ENCODE data around the gene DLGAP4.

Gene DLGAP4

GRCh38 chr20:36477475-36477874 is 171.3 kb downstream of the DLGAP4 start:
- DNase-seq (ENCODE audit: low spot score), result no peak

GRCh38 chr20:36478137-36478905 is 172.2 kb downstream of the DLGAP4 start:
- no peak for DNase-seq (ENCODE audit: low spot score)

- no peak for DNase-seq (ENCODE audit: low spot score)
Observed at GRCh38 chr20:36479938-36480337, 173.8 kb downstream of the DLGAP4 start.

GRCh38 chr20:36480456-36481048 is 174.4 kb downstream of the DLGAP4 start:
- no peak for DNase-seq (ENCODE audit: low spot score)

- DNase-seq (ENCODE audit: low spot score), result no peak
Observed at GRCh38 chr20:36481380-36482043, 175.4 kb downstream of the DLGAP4 start.

- DNase-seq (ENCODE audit: low spot score), result no peak
Observed at GRCh38 chr20:36482044-36482473, 175.9 kb downstream of the DLGAP4 start.

GRCh38 chr20:36483209-36483918 is 177.2 kb downstream of the DLGAP4 start:
- no peak for DNase-seq (ENCODE audit: low spot score)

- no peak for DNase-seq (ENCODE audit: low spot score)
Observed at GRCh38 chr20:36483919-36484808, 178.0 kb downstream of the DLGAP4 start.

- no peak for DNase-seq (ENCODE audit: low spot score)
Observed at GRCh38 chr20:36485286-36485685, 179.1 kb downstream of the DLGAP4 start.

GRCh38 chr20:36487069-36487468 is 180.9 kb downstream of the DLGAP4 start:
- DNase-seq (ENCODE audit: low spot score), result no peak

- DNase-seq (ENCODE audit: low spot score), result no peak
Observed at GRCh38 chr20:36490191-36490590, 184.1 kb downstream of the DLGAP4 start.

- no peak for DNase-seq (ENCODE audit: low spot score)
Observed at GRCh38 chr20:36491901-36492617, 185.9 kb downstream of the DLGAP4 start.

GRCh38 chr20:36493051-36493800 is 187.1 kb downstream of the DLGAP4 start:
- no peak for DNase-seq (ENCODE audit: low spot score)

GRCh38 chr20:36493801-36494114 is 187.6 kb downstream of the DLGAP4 start:
- no peak for DNase-seq (ENCODE audit: low spot score)

- no peak for DNase-seq (ENCODE audit: low spot score)
Observed at GRCh38 chr20:36496707-36497669, 190.8 kb downstream of the DLGAP4 start.

GRCh38 chr20:36497856-36498255 is 191.7 kb downstream of the DLGAP4 start:
- DNase-seq (ENCODE audit: low spot score), result no peak

- DNase-seq (ENCODE audit: low spot score), result no peak
Observed at GRCh38 chr20:36498386-36499179, 192.4 kb downstream of the DLGAP4 start.

- DNase-seq (ENCODE audit: low spot score), result no peak
Observed at GRCh38 chr20:36499211-36499610, 193.1 kb downstream of the DLGAP4 start.
